ENCODE data around the gene HADHA. TPM values are rescaled to one million over a fixed set of nuclear protein-coding genes. Genes with fewer than 3 reads are reported as not detected.
A peak's percentile ranks its signal among the peaks of the same experiment; 100 is the strongest.

The HADHA gene
- total RNA-seq, 1 experiment from 2014 or later, result 118 TPM

GRCh38 chr2:26241928-26242436, 2.5 kb downstream of the HADHA start:
- Mint-ChIP-seq H3K4me3 (peak overlapping the region; percentile 100), H3K36me3 (peaks cover 8% of the 10 kb centered on the region), H3K9me3 (no peaks in the 10 kb centered on the region), H3K27ac (peak overlapping the region; percentile 86), H3K4me1 (peaks cover 33% of the 10 kb centered on the region), H3K27me3 (ENCODE audit: low read depth) (no peaks in the 10 kb centered on the region)
- POLR2A ChIA-PET, result interaction anchor here (3.1 kb wide), 1 partner anchor 57 kb away, joined by 27 read pairs; no protein-coding TSS in a partner anchor
- CTCF ChIA-PET, result interaction anchor here (1.4 to 4.3 kb wide), 3 partner anchors 70 to 73 kb away, joined by 4 to 33 read pairs (median 4); no protein-coding TSS in a partner anchor
- no peak for TF ChIP-seq NR1H2 (CRISPR knock-in tag; IDR thresholded peaks at IDR 0.05)
- 0 out of 2 replicates have a peak, but pooled peaks have one; percentile 24 for TF ChIP-seq ZNF121 (CRISPR knock-in tag; IDR thresholded peaks at IDR 0.05)
- DNase-seq (ENCODE audit: low spot score) (no peak), ATAC-seq (no peak)

GRCh38 chr2:26238311-26238958, 6.0 kb downstream of the HADHA start:
- H3K27ac Mint-ChIP-seq, result no peak overlapping the region
- peaks cover 34% of the 10 kb centered on the region for H3K36me3 Mint-ChIP-seq
- peaks cover 18% of the 10 kb centered on the region for H3K4me1 Mint-ChIP-seq
- no peaks in the 10 kb centered on the region for H3K27me3 Mint-ChIP-seq (ENCODE audit: low read depth)
- ATAC-seq, result no peak
- no peak overlapping the region for H3K4me3 Mint-ChIP-seq
- POLR2A ChIA-PET, result no interaction called here
- DNase-seq (ENCODE audit: low spot score), result no peak
- CTCF ChIA-PET, result interaction anchor here (0.8 kb wide), 1 partner anchor 302 kb away, joined by 3 read pairs; no protein-coding TSS in a partner anchor
- H3K9me3 Mint-ChIP-seq, result no peaks in the 10 kb centered on the region
- TF ChIP-seq ZNF512 (CRISPR knock-in tag; IDR thresholded peaks at IDR 0.05; ENCODE audit: borderline replicate concordance) (no peak), TEAD4 (CRISPR knock-in tag; IDR thresholded peaks at IDR 0.05) (no peak), AR (CRISPR knock-in tag; IDR thresholded peaks at IDR 0.05) (no peak), GABPB1 (CRISPR knock-in tag; IDR thresholded peaks at IDR 0.05) (peak; percentile 69), USF1 (CRISPR knock-in tag; IDR thresholded peaks at IDR 0.05) (no peak), PRDM15 (CRISPR knock-in tag; IDR thresholded peaks at IDR 0.05) (no peak)

GRCh38 chr2:26237868-26238267, 6.6 kb downstream of the HADHA start:
- no peak for ATAC-seq
- Mint-ChIP-seq H3K4me3 (no peak overlapping the region), H3K4me1 (peaks cover 13% of the 10 kb centered on the region), H3K27ac (no peak overlapping the region), H3K27me3 (ENCODE audit: low read depth) (no peaks in the 10 kb centered on the region), H3K9me3 (no peaks in the 10 kb centered on the region), H3K36me3 (peaks cover 39% of the 10 kb centered on the region)
- ChIA-PET POLR2A (no interaction called here), CTCF (interaction anchor here (0.7 to 0.8 kb wide), 2 partner anchors 80 to 303 kb away, joined by 3 read pairs; no protein-coding TSS in a partner anchor)
- no peak for DNase-seq (ENCODE audit: low spot score)
- TF ChIP-seq ZNF671 (CRISPR knock-in tag; IDR thresholded peaks at IDR 0.05), result no peak
- TF ChIP-seq ZNF425 (CRISPR knock-in tag; conservative IDR thresholded peaks at IDR 0.05), result no peak
- no peak for TF ChIP-seq RORB (CRISPR knock-in tag; IDR thresholded peaks at IDR 0.05)
- no peak for TF ChIP-seq TEAD1 (CRISPR knock-in tag; IDR thresholded peaks at IDR 0.05)
- no peak for TF ChIP-seq TEAD4 (CRISPR knock-in tag; IDR thresholded peaks at IDR 0.05)
- TF ChIP-seq PRRX2 (CRISPR knock-in tag; IDR thresholded peaks at IDR 0.05), result no peak
- TF ChIP-seq MLX (CRISPR knock-in tag; IDR thresholded peaks at IDR 0.05), result no peak
- no peak for TF ChIP-seq NR1H2 (CRISPR knock-in tag; IDR thresholded peaks at IDR 0.05)
